GM21825 (cell line): ENCODE measurements around the gene PALD1.
"Not testable (repeated sequence)": the region's sequence is repeated elsewhere in the genome, so short reads cannot be mapped to it uniquely, and the experiment has no call there.

ENCODE experiments used
- ATAC-seq: cut with Tn5 transposase; IDR thresholded peaks from one replicate; pipeline ENCODE4 v1.9.1; 2021; ENCODE audit warnings: mild to moderate bottlenecking, moderate library complexity; ENCODE audit not compliant: unreplicated experiment

PALD1 gene

GRCh38 chr10:70568781-70569495 is 90.4 kb downstream of the PALD1 start:
- ATAC-seq: no peak

DNA sequence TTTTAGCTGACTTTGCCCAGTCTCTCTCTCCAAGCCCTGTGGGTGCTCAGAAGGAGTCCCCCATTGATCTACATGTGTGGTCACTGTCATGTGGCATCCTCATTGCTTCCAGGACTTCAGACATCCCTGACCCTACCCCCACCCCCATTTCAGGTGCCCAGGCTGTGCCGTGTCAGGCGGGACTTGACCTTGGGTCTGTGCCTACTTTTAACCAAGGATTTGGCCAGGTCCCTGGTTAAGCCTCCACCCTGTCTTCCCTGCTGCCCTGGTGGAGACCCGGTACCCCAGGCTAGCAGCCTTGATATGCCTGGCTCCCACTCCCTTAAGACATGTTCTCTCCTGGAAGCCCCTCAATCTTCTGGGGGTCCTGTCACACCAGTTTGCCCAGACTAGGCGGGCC is 92.7 kb downstream of the PALD1 start:
- no peak for ATAC-seq

GRCh38 chr10:70571636-70572439 is 93.3 kb downstream of the PALD1 start:
- ATAC-seq: no peak

GRCh38 chr10:70573599-70574506 is 95.3 kb downstream of the PALD1 start:
- ATAC-seq: no peak

GRCh38 chr10:70575486-70575873 is 96.9 kb downstream of the PALD1 start:
- no peak for ATAC-seq

GRCh38 chr10:70575874-70576802 is 97.6 kb downstream of the PALD1 start:
- ATAC-seq: peak; percentile 46

DNA sequence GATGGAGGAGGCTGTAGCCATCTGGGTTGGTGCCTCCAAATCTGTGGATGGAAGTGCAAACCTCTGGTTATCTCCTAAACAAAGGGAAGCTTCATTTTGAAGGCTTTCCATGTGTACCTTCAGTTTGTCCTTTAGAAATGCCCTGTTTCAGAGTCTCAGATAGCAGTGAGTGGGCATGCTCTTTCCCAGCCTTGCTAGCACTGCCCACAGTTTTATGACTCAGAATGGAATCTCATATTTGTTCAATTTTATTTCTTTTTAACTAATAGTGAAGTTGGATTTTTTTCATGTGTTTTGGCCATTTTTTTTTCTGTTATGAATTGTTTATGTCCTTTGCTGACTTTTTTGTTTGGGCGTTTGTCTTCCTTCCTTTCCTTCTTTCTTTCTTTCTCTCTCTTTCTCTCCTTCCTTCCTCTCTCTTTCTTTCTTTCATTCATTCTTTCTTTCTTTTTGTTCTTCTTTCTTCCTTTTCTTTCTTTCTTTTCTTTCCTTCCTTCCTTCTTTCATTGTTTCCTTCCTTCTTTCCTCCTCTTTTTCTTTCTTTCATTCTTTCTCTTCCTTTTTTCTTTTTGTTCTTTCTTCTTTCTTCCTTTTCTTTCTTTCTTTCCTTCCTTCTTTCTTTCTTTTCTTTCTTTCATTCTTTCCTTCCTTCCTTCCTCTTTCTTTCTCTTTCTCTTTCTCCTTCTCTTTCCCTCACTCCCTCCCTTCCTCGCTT is 98.4 kb downstream of the PALD1 start:
- peak; percentile 0 for ATAC-seq

GRCh38 chr10:70578371-70578947 is 99.9 kb downstream of the PALD1 start:
- peak; percentile 55 for ATAC-seq

DNA sequence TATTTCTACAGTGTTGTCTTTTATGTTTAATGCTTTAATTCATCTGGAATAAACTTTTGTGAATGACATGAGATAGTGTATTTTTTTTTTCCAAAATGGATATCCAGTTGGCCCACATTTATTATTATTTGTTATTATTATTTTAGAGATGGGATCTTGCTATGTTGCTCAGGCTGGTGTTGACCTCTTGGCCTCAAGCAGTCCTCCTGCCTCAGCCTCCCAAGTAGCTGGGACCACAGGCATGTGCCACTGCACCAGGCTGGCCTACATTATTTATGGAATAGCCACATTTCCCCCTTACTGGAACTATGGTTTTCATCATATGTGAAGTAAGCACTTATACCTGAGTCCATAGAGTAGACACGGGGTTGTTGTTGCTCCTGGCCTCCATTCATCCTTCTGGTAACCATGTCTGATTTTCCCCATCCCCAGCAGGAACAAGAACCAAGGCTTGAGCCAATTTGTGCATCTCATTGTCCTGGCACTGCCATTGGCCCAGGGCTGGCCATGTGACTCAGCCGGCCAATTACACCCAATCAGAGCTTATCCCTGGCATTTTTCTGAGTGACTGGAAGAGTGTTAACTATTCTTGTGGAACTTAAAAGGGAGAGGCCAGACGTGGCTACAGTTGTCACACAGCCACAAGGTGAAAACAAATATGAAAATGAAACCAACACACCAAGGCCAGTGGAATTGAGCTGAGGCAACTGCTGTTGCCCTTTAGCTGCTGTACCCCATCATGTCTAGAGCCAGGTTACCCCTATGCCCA is 100.9 kb downstream of the PALD1 start:
- no peak for ATAC-seq

- ATAC-seq: not testable (repeated sequence)
These were observed 102.6 kb downstream of the PALD1 start for GRCh38 chr10:70581176-70581575.

DNA sequence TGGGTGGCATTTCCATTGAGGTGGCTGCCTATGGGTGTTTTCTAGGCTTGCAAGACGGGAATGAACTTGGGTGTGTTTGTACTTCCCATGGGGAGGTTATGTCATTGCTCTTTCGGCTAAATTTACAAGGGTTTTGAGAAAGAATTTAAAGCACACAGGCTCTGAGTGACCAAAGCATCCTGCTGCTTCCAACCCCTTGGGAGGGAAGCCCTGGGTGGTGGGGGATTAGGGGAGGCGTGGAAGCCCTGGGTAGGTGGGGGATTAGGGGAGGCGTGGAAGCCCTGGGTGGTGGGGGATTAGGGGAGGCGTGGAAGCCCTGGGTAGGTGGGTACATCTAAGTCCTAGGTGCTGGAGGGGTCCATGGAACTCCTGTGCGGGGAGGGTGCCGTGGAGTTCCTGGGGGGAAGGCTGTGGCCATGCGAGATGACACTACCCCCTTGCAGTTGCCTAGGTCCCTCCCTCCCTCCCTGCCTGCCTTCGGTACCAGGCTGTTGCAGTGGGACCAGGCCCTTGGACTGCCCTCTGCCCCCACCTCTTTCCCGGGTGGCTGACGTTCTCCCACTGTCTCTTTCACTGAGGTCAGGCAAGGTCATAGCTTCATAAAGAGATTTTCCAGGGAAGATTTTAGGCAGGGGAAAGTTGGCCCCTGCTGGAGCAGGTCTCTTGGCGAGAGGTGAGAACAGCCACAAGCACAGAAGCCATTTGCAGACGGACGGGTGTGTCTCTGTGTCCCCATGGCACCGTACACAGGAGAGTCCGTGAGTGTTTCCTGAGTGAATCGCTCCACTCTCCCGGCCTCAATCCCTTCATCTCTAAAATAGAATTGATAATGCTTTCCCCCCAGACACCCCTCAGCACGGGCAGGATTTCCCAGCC is 104.5 kb downstream of the PALD1 start:
- ATAC-seq: no peak

DNA sequence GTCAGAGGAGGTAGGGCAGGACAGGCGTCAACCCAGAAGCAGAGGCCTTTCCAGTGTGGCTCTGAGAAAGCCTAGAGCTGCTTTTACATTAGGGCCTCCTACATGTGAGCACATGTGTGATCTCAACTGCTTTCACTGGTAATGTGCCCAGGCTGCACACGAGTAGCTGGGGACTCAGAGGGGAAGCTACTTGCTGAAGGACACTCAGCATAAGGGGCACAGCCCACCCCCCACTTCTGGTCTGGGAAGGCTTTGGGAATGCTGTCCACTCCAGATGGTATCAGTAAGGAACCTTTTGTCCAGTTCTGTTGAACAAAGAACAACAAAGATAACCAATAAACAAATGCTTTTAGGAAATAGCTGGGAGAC is 105.1 kb downstream of the PALD1 start:
- no peak for ATAC-seq

DNA sequence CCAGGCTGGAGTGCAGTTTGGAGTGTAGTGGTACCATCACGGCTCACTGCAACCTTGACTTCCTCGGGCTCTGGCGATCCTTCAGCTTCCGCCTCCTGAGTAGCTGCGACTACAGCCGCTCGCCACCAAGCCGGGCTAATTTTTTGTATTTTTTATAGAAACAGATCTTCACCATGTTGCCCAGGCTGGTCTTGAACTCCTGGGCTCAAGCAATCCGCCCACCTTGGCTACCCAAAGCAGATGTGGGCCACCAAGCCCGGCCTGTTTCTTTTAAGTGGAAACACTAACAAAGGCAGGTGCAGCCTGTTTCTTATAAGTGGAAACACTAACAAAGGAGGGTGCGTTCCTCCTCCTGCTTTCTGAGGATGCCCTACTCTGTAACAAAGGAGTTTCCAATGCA is 105.8 kb downstream of the PALD1 start:
- ATAC-seq: no peak

GRCh38 chr10:70584909-70585544 is 106.5 kb downstream of the PALD1 start:
- ATAC-seq: no peak

DNA sequence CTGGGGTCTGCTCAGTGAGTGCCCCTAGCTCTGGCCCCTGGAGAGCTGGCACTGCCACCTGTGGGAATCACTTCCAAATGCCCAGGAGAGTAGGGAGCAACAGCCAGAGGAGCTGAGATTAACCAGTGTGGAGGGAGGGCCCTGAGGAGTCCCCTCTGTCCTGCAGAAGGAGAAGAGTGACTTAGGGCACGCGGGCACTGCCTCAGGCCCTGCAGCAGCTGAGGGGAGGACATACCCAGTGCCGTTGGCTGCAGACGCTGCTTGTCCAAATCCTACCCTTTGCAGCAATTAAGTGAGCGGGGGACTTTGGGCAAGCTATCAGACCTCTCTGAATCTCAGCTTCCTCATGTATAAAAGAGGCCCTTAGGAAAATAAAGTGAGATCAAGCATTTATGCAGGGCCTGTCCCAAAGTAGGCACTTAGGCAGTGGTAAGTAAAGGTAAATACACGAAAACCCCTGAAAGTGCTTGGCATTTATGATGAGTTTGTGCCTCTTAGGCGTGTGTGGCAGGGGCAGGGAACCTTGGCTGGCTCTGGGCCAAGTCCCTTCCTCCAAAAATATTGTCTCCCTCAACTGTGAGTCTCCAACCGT is 107.1 kb downstream of the PALD1 start:
- no peak for ATAC-seq

- no peak for ATAC-seq
These were observed 107.9 kb downstream of the PALD1 start for GRCh38 chr10:70586348-70586930.
